KMS-11 (cell line): Measurements from ENCODE around the gene GANAB.

Source experiments
- H2AFZ ChIP-seq: fragments of 200-600 bp; sonication (generic); 2 replicates; pipeline ENCODE4 v1.6.1; 2016; ENCODE audit warnings: antibody characterized with exemption, mixed run types, low read depth
- H3K27ac ChIP-seq: fragments of 200-600 bp; sonication (generic); 2 replicates; pipeline ENCODE4 v1.6.1; 2016; ENCODE audit warnings: mild to moderate bottlenecking, mixed run types
- H3K27me3 ChIP-seq: fragments of 200-600 bp; sonication (generic); 2 replicates; pipeline ENCODE4 v1.6.1; 2017; ENCODE audit warnings: mild to moderate bottlenecking, low read depth, mixed run types, moderate library complexity; ENCODE audit not compliant: insufficient read depth
- H3K36me3 ChIP-seq: fragments of 200-600 bp; sonication (generic); 2 replicates; pipeline ENCODE4 v1.6.1; 2017; ENCODE audit warnings: mild to moderate bottlenecking, mixed run types; ENCODE audit not compliant: insufficient read depth
- H3K4me1 ChIP-seq: fragments of 200-600 bp; sonication (generic); 2 replicates; pipeline ENCODE4 v1.6.1; 2016; ENCODE audit warnings: mild to moderate bottlenecking, low read depth, mixed run types; ENCODE audit not compliant: poor library complexity, severe bottlenecking
- H3K4me2 ChIP-seq: fragments of 200-600 bp; sonication (generic); 2 replicates; pipeline ENCODE4 v1.7.0; 2016; ENCODE audit warnings: mild to moderate bottlenecking, mixed run types
- H3K4me3 ChIP-seq: fragments of 200-600 bp; sonication (generic); IDR thresholded peaks from 2 replicates; pipeline ENCODE4 v1.6.1; 2017; ENCODE audit warnings: low read depth, low read length, mixed read lengths; ENCODE audit not compliant: insufficient read depth
- H3K79me2 ChIP-seq: fragments of 200-600 bp; sonication (generic); 2 replicates; pipeline ENCODE4 v1.6.1; 2016; ENCODE audit warnings: low read depth, mixed run types; ENCODE audit not compliant: insufficient read depth
- H3K9ac ChIP-seq: fragments of 200-600 bp; sonication (generic); 2 replicates; pipeline ENCODE4 v1.6.1; 2016; ENCODE audit warnings: mild to moderate bottlenecking, mixed run types
- H4K20me1 ChIP-seq: fragments of 200-600 bp; sonication (generic); 2 replicates; pipeline ENCODE4 v1.6.1; 2016; ENCODE audit warnings: mild to moderate bottlenecking, mixed run types; ENCODE audit not compliant: insufficient read depth
- CTCF ChIP-seq: fragments of 200-600 bp; sonication (generic); conservative IDR thresholded peaks from 2 replicates; pipeline ENCODE4 v1.6.1; 2017; ENCODE audit warnings: low read depth, mild to moderate bottlenecking, antibody characterized with exemption, low read length, moderate library complexity, mixed read lengths

The GANAB gene

GRCh38 chr11:62665075-62665598 lies 18.7 kb upstream of the GANAB start, which contains the start of the genes C11orf98 and CSKMT:
C11orf98 (minus strand) TSS chr11:62665210; CDS start chr11:62665169, 41 bp downstream.
CSKMT (plus strand) TSS chr11:62665312; CDS start chr11:62665880, 568 bp downstream.
- Histone ChIP-seq H3K9ac (peak within 1 kb of the TSS; percentile 67; the same call in 1 of the 2 replicates), H3K79me2 (no peaks in the 10 kb centered on the region), H2AFZ (peak within 1 kb of the TSS; percentile 84), H3K27ac (peak within 1 kb of the TSS; percentile 45; the same call in 1 of the 2 replicates), H3K4me1 (peaks cover 9% of the 10 kb centered on the region), H4K20me1 (no peaks in the 10 kb centered on the region), H3K4me2 (peak within 1 kb of the TSS; percentile 71), H3K36me3 (no peaks in the 10 kb centered on the region), H3K27me3 (no peaks in the 10 kb centered on the region), H3K4me3 (no peak within 1 kb of the TSS)
- TF ChIP-seq CTCF, result no peak

- peaks cover 9% of the 10 kb centered on the region for H3K4me1 ChIP-seq
- no peaks in the 10 kb centered on the region for H4K20me1 ChIP-seq
- H3K27me3 ChIP-seq, result no peaks in the 10 kb centered on the region
- H3K79me2 ChIP-seq, result no peaks in the 10 kb centered on the region
- H3K9ac ChIP-seq, result peak overlapping the region; percentile 67; the same call in 1 of the 2 replicates
- no peak for TF ChIP-seq CTCF
- peak overlapping the region; percentile 84 for H2AFZ ChIP-seq
- peak overlapping the region; percentile 71 for H3K4me2 ChIP-seq
- H3K36me3 ChIP-seq, result no peaks in the 10 kb centered on the region
- H3K4me3 ChIP-seq, result no peak overlapping the region
- peak overlapping the region; percentile 45; the same call in 1 of the 2 replicates for H3K27ac ChIP-seq
These were observed 18.1 kb upstream of the GANAB start for GRCh38 chr11:62664405-62665074.

- Histone ChIP-seq H3K27ac (no peak overlapping the region), H3K27me3 (no peaks in the 10 kb centered on the region), H3K4me3 (no peak overlapping the region), H4K20me1 (no peaks in the 10 kb centered on the region), H3K36me3 (no peaks in the 10 kb centered on the region), H3K4me1 (peaks cover 6% of the 10 kb centered on the region), H3K79me2 (peaks cover 12% of the 10 kb centered on the region; the same call in 1 of the 2 replicates), H2AFZ (no peak overlapping the region), H3K9ac (no peak overlapping the region), H3K4me2 (no peak overlapping the region)
- TF ChIP-seq CTCF, result no peak
These were observed 10.5 kb upstream of the GANAB start for GRCh38 chr11:62656796-62657429.

- Histone ChIP-seq H3K9ac (no peak overlapping the region), H3K4me3 (no peak overlapping the region)
These were observed 7.9 kb upstream of the GANAB start for GRCh38 chr11:62654297-62654696.

More at GRCh38 chr11:62654297-62654696, 7.9 kb upstream of the GANAB start:
- Histone ChIP-seq H2AFZ (peak overlapping the region; percentile 16; the same call in 1 of the 2 replicates), H3K4me1 (peaks cover 16% of the 10 kb centered on the region), H3K27ac (no peak overlapping the region), H3K4me2 (no peak overlapping the region), H3K79me2 (peaks cover 29% of the 10 kb centered on the region; the same call in 1 of the 2 replicates), H3K27me3 (no peaks in the 10 kb centered on the region), H4K20me1 (no peaks in the 10 kb centered on the region), H3K36me3 (no peaks in the 10 kb centered on the region)
- TF ChIP-seq CTCF, result no peak
